Measurements from ENCODE around the gene MGLL.

GRCh38 chr3:127804141-127804540 is 18.2 kb downstream of the MGLL start:
- TF ChIP-seq CTCF (IDR thresholded peaks at IDR 0.05) (no peak), NR1H2 (CRISPR knock-in tag; IDR thresholded peaks at IDR 0.05) (no peak), TCF7 (CRISPR knock-in tag; IDR thresholded peaks at IDR 0.05; ENCODE audit: low read depth) (no peak), NFYB (CRISPR knock-in tag; conservative IDR thresholded peaks at IDR 0.05; ENCODE audit: low read depth) (no peak), TEAD1 (CRISPR knock-in tag; IDR thresholded peaks at IDR 0.05) (no peak), E2F5 (CRISPR knock-in tag; IDR thresholded peaks at IDR 0.05) (no peak), ZNF263 (CRISPR knock-in tag; IDR thresholded peaks at IDR 0.05; ENCODE audit: low read depth) (no peak), MYBL2 (CRISPR knock-in tag; IDR thresholded peaks at IDR 0.05) (no peak)
